Measurements from ENCODE around the gene MADCAM1.

MADCAM1 gene

DNA sequence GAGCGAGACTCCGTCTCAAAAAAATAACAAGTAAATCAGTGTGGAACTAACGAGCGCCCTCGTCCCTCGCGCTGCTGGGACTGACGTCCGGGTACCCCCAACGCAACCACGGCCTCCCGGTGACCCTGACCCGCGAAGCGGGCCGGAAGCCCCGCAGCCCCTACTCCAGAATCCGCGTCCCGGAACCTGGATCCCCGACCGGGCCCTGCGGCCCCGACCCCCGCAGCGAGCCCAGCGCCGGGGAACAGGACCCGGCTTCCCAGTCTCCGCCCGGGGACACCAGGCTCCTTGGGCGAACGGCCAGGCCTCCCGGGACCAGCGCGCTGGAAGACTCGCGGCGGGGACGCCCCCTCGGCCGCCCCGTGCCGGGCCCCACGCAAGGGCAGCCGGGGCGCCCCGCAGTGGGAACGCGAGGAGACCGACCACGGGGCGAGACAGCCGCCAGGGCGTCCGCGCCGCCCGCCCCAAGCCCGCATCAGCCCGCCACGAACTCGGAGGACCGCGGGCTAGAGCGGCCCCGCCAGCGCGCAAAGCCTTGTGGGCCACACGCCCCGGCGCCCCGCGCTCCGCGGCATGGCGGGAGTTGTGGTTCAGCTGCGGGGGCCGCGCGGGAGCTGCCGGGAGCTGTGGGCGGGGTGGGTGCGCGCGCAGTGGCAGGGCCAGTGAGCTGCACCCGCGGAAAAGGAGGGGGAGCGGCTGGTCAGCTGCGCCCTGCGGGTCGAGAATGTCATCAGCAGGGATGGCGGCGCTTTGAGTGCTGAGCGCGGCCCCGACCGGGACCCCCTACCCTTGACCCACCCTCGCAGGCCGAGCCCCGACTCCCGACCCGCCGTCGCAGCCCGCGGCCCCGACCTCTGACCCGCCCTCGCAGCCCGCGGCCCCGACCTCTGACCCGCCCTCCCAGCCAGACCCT, 7.5 kb upstream of the MADCAM1 start:
- DNase-seq, result peak in 55 of 56 donors; percentile 60 to 98 (median 90)

DNA sequence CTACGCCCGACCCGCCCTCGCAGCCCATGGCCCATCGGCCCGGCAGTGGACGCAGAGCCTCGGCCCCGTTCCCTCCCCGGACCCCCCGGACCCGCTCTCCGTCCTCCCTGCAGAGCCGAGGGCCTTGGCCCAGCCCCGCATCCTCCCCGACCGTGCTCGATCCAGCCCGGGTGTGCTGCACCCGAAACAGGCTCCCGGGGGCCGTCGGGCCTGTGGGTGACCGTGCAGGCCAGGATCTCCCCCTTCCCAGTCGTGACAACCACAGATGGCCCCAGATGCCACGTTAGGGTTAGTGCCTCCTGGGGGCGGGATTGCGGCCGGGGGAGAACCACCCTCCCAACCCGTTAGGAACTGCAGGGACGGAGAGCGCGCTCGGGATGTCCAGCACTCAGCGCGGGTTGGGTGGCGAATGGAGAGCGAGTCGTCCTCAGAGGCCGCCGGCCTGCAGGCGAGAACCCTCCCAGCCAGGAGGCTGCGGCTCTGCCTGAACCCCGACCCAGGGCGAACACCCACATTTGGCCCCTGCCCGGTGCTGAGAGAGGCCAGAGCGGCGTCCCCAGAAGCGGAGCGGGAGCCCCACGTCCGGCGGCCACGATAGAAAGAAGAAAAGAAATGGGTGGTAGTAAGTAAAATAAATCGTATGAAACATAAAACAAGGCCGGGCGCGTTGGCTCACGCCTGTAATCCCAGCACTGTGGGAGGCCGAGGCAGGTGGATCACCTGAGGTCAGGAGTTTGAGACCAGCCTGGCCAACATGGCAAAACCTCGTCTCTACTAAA, 6.7 kb upstream of the MADCAM1 start:
- DNase-seq, result peak in 26 of 56 donors; percentile 23 to 79 (median 64)

GRCh38 chr19:491146-491741, 5.0 kb upstream of the MADCAM1 start:
- peak in 3 of 56 donors; percentile 11 to 27 (median 15) for DNase-seq

GRCh38 chr19:492091-492531, 4.2 kb upstream of the MADCAM1 start:
- peak in 1 of 56 donors; percentile 28 for DNase-seq

GRCh38 chr19:493391-494170, 2.7 kb upstream of the MADCAM1 start:
- no peak for DNase-seq

GRCh38 chr19:494171-495080, 1.9 kb upstream of the MADCAM1 start:
- DNase-seq, result no peak

DNA sequence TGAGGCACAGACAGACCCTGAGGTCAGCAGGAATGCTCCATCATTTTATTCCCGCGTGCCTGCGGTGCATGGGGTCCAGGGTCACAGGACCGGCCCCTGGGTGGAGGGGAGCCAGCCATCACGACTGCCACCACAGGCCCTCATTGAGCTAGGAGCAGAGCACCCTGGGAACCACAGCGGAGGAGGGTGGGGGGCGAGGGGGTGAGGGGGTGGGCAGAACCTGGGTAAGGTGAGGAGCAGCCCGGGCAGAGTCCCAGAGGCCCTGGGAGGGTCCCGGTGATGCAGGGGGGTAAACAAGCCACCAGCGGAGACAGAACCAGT, 1.2 kb upstream of the MADCAM1 start:
- DNase-seq, result no peak

- peak in 2 of 56 donors; percentile 25 to 42 for DNase-seq
These were observed 729 bp upstream of the MADCAM1 start for GRCh38 chr19:495402-496111.

GRCh38 chr19:496986-497385, 700 bp downstream of the MADCAM1 start:
- DNase-seq, result no peak

GRCh38 chr19:497491-497868, 1.2 kb downstream of the MADCAM1 start:
- DNase-seq, result no peak

DNA sequence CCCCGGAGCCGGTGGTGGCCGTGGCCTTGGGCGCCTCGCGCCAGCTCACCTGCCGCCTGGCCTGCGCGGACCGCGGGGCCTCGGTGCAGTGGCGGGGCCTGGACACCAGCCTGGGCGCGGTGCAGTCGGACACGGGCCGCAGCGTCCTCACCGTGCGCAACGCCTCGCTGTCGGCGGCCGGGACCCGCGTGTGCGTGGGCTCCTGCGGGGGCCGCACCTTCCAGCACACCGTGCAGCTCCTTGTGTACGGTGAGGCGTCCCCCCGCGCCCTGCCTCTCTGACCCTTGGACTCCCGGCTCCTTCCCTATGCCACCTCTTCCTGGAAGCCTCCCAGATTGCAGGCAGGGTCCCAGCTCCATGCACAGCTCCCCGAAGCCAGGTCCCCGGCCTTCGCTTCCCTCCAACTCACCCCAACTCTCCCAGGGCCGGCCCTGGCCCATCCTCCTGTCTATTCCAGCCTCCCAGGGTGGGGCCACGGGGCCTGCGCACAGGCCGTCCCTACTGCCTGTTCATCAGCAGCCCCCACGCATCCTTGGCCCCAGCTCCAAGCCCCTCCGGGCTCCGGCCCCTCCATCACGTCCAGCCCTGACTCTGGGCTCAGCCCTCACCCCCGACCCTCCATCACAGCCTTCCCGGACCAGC, 1.7 kb downstream of the MADCAM1 start:
- no peak for DNase-seq

DNA sequence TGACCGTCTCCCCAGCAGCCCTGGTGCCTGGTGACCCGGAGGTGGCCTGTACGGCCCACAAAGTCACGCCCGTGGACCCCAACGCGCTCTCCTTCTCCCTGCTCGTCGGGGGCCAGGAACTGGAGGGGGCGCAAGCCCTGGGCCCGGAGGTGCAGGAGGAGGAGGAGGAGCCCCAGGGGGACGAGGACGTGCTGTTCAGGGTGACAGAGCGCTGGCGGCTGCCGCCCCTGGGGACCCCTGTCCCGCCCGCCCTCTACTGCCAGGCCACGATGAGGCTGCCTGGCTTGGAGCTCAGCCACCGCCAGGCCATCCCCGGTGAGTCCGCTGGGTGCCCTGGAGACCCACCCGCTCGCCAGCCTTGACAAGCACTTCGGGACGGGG, 2.2 kb downstream of the MADCAM1 start:
- DNase-seq, result no peak

DNA sequence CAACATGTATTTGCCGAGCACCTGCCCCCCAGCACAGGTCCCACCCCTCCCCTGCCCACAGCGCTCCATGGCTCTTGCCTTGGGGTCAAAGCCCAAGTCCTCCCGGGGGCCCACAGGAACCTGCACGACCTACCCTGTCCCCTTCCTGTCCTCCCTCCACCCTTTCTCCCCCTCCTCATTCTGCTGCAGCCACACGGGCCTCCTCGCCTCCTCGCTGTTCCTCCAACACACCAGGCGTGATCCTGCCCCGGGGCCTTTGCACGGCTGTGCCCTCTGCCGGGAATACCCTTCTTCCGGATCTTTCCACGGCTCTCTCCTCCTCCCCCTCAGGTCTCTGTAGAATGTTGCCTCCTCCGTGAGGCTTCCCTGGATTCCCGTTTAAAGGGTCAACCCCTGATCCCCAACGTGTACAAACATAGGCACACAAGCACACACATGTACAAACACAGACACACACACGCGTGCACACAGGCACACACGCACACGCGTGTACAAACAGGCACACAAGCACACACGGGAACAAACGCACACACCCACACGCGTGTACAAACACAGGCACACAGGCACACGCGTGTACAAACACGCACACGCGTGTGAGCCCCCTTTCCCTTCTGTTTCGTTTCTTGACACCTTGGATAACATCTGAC, 2.8 kb downstream of the MADCAM1 start:
- no peak for DNase-seq

GRCh38 chr19:501646-502045, 5.4 kb downstream of the MADCAM1 start:
- DNase-seq, result no peak

DNA sequence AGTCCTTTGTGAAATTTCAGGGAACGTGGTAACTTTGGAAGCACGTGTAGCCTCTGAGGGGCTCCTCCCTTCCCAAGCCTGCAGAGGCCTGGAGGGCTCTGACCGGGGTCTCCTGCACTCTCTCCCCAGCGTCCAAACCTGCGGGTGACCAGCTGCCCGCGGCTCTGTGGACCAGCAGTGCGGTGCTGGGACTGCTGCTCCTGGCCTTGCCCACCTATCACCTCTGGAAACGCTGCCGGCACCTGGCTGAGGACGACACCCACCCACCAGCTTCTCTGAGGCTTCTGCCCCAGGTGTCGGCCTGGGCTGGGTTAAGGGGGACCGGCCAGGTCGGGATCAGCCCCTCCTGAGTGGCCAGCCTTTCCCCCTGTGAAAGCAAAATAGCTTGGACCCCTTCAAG, 8.3 kb downstream of the MADCAM1 start:
- no peak for DNase-seq

GRCh38 chr19:506404-507285, 10.4 kb downstream of the MADCAM1 start:
- peak; percentile 92 to 100 (median 99) for DNase-seq
